Uterus (tissue), 2 donors: ENCODE measurements around the gene KRTAP1-3.

Experiments used
- CTCF ChIP-seq, 4 experiments: fragments of 200-600 bp in 2 of 4; fragments of 450-650 bp in 2 of 4; sonication (generic) in 2 of 4; IDR thresholded peaks; one replicate each; pipeline ENCODE4 v1.5.1; 2016 to 2019; ENCODE audit warnings: antibody characterized with exemption in 4 of 4, mild to moderate bottlenecking in 2 of 4, moderate library complexity in 1 of 4
- POLR2A ChIP-seq, 2 donors: fragments of 450-650 bp; IDR thresholded peaks; one replicate each; pipeline ENCODE4 v1.6.1; 2016; ENCODE audit warnings: antibody characterized with exemption in 2 of 2, mild to moderate bottlenecking in 1 of 2, moderate library complexity in 1 of 2

DNA sequence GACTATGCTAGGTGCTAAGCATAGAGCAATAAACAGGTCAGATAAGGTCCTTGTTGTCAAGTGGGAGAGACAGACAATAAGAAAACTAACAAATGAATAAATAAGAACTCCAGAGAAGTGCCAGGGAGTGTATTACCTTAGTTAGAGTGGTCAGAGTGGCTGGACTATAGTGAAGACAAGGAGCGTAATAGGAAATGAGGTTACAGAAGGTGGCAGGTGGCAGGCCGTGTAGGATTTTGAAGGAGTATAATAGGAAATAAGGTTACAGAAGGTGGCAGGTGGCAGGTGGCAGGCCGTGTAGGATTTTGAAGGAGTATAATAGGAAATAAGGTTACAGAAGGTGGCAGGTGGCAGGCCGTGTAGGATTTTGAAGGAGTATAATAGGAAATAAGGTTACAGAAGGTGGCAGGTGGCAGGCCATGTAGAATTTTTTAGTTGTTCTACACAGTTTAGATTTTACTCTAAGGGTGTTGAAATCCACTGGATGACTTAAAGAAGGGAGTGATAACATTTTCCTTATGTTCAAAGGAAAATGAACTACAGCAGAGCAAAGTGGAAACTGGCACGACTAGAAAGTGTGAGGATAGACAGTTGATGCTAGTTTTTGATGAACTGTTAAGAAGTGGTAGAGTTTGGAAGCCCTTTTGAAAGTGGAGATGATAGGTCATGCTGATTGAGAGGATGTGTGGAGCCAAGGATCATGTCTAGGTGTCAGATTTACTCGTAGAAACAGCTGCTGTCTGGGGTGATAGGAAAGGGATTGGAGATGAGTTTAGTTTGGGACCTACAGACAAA lies 22.2 kb downstream of the KRTAP1-3 start:
- TF ChIP-seq CTCF (IDR thresholded peaks at IDR 0.05) (no peak), POLR2A (IDR thresholded peaks at IDR 0.05) (no peak)
